ENCODE measurements around the gene DNM3. TPM values are rescaled to one million over a fixed set of nuclear protein-coding genes. Genes with fewer than 3 reads are reported as not detected.

Gene DNM3
- polyA plus RNA-seq, 4 donors: 0.67 to 1.2 (median 0.99) TPM; not detected in 1

- H3K27ac ChIP-seq (ENCODE audit: low read depth in 1 of 3, low read length in 2 of 3): no peak overlapping the region
- no peak for DNase-seq
- H3K4me3 ChIP-seq (ENCODE audit: low read depth in 1 of 3, low read length in 3 of 3): no peak overlapping the region
- no peak for FAIRE-seq
- H3K4me1 ChIP-seq (ENCODE audit: control insufficient read depth in 3 of 3, insufficient read depth in 2 of 3, low read depth in 1 of 3, low read length in 2 of 3): no peaks in the 10 kb centered on the region
- 89 to 95% (median 90%) methylated on average over 11 of the region's 11 CpGs for WGBS, 3 donors
- H3K36me3 ChIP-seq (ENCODE audit: control insufficient read depth in 3 of 3, insufficient read depth in 2 of 3, low read depth in 1 of 3, low read length in 3 of 3): no peaks in the 10 kb centered on the region
- peaks cover 1 to 15% of the 10 kb centered on the region in 2 donors for H3K9me3 ChIP-seq (ENCODE audit: control insufficient read depth in 2 of 2, insufficient read depth in 1 of 2, low read depth in 1 of 2, low read length in 1 of 2)
- no peaks in the 10 kb centered on the region for H3K27me3 ChIP-seq (ENCODE audit: control insufficient read depth in 3 of 3, insufficient read depth in 3 of 3, low read length in 3 of 3)
Observed at GRCh38 chr1:171828794-171829193, 12.5 kb upstream of the DNM3 start.

GRCh38 chr1:171833091-171833825 lies 8.0 kb upstream of the DNM3 start:
- Histone ChIP-seq H3K27ac (ENCODE audit: low read depth in 1 of 3, low read length in 2 of 3) (no peak overlapping the region), H3K4me3 (ENCODE audit: low read depth in 1 of 3, low read length in 3 of 3) (no peak overlapping the region), H3K27me3 (ENCODE audit: control insufficient read depth in 3 of 3, insufficient read depth in 3 of 3, low read length in 3 of 3) (no peaks in the 10 kb centered on the region), H3K36me3 (ENCODE audit: control insufficient read depth in 3 of 3, insufficient read depth in 2 of 3, low read depth in 1 of 3, low read length in 3 of 3) (no peaks in the 10 kb centered on the region), H3K9me3 (ENCODE audit: control insufficient read depth in 2 of 2, insufficient read depth in 1 of 2, low read depth in 1 of 2, low read length in 1 of 2) (no peaks in the 10 kb centered on the region), H3K4me1 (ENCODE audit: control insufficient read depth in 3 of 3, insufficient read depth in 2 of 3, low read depth in 1 of 3, low read length in 2 of 3) (no peaks in the 10 kb centered on the region)
- 63 to 90% (median 84%) methylated on average over 4 of the region's 4 CpGs for WGBS, 3 donors
- DNase-seq (no peak), FAIRE-seq (no peak)

GRCh38 chr1:171834821-171835220 lies 6.5 kb upstream of the DNM3 start:
- Histone ChIP-seq H3K9me3 (ENCODE audit: control insufficient read depth in 2 of 2, insufficient read depth in 1 of 2, low read depth in 1 of 2, low read length in 1 of 2) (no peaks in the 10 kb centered on the region), H3K4me3 (ENCODE audit: low read depth in 1 of 3, low read length in 3 of 3) (no peak overlapping the region), H3K36me3 (ENCODE audit: control insufficient read depth in 3 of 3, insufficient read depth in 2 of 3, low read depth in 1 of 3, low read length in 3 of 3) (no peaks in the 10 kb centered on the region), H3K4me1 (ENCODE audit: control insufficient read depth in 3 of 3, insufficient read depth in 2 of 3, low read depth in 1 of 3, low read length in 2 of 3) (no peaks in the 10 kb centered on the region), H3K27ac (ENCODE audit: low read depth in 1 of 3, low read length in 2 of 3) (no peak overlapping the region), H3K27me3 (ENCODE audit: control insufficient read depth in 3 of 3, insufficient read depth in 3 of 3, low read length in 3 of 3) (peaks cover 0 to 5% (median 0%) of the 10 kb centered on the region in 3 donors)
- DNase-seq (no peak), FAIRE-seq (no peak)
- WGBS, 3 donors: 83 to 94% (median 86%) methylated on average over 2 of the region's 2 CpGs

- DNase-seq: no peak
- no peaks in the 10 kb centered on the region for H3K4me1 ChIP-seq (ENCODE audit: control insufficient read depth in 3 of 3, insufficient read depth in 2 of 3, low read depth in 1 of 3, low read length in 2 of 3)
- H3K36me3 ChIP-seq (ENCODE audit: control insufficient read depth in 3 of 3, insufficient read depth in 2 of 3, low read depth in 1 of 3, low read length in 3 of 3): no peaks in the 10 kb centered on the region
- H3K27ac ChIP-seq (ENCODE audit: low read depth in 1 of 3, low read length in 2 of 3): no peak overlapping the region
- no peak for FAIRE-seq
- H3K4me3 ChIP-seq (ENCODE audit: low read depth in 1 of 3, low read length in 3 of 3): no peak overlapping the region
- H3K27me3 ChIP-seq (ENCODE audit: control insufficient read depth in 3 of 3, insufficient read depth in 3 of 3, low read length in 3 of 3): peaks cover 0 to 11% (median 0%) of the 10 kb centered on the region in 3 donors
- peaks cover 0 to 6% of the 10 kb centered on the region in 2 donors for H3K9me3 ChIP-seq (ENCODE audit: control insufficient read depth in 2 of 2, insufficient read depth in 1 of 2, low read depth in 1 of 2, low read length in 1 of 2)
Observed at GRCh38 chr1:171835891-171836290, 5.4 kb upstream of the DNM3 start.

GRCh38 chr1:171841931-171842761 lies 848 bp downstream of the DNM3 start:
- peaks cover 0 to 31% (median 0%) of the 10 kb centered on the region in 3 donors for H3K27me3 ChIP-seq (ENCODE audit: control insufficient read depth in 3 of 3, insufficient read depth in 3 of 3, low read length in 3 of 3)
- H3K4me1 ChIP-seq (ENCODE audit: control insufficient read depth in 3 of 3, insufficient read depth in 2 of 3, low read depth in 1 of 3, low read length in 2 of 3): peaks cover 0 to 3% (median 0%) of the 10 kb centered on the region in 3 donors
- peak overlapping the region; percentile 60 to 81 (median 62) for H3K4me3 ChIP-seq (ENCODE audit: low read depth in 1 of 3, low read length in 3 of 3)
- no peak for FAIRE-seq
- 3 to 6% (median 3%) methylated on average over 30 to 40 of the region's 40 CpGs for whole genome bisulfite sequencing, 3 donors
- H3K9me3 ChIP-seq (ENCODE audit: control insufficient read depth in 2 of 2, insufficient read depth in 1 of 2, low read depth in 1 of 2, low read length in 1 of 2): peaks cover 0 to 8% of the 10 kb centered on the region in 2 donors
- H3K36me3 ChIP-seq (ENCODE audit: control insufficient read depth in 3 of 3, insufficient read depth in 2 of 3, low read depth in 1 of 3, low read length in 3 of 3): no peaks in the 10 kb centered on the region
- peak; percentile 2 to 25 for DNase-seq
- H3K27ac ChIP-seq (ENCODE audit: low read depth in 1 of 3, low read length in 2 of 3): no peak overlapping the region

- 71 to 89% (median 89%) methylated on average over 2 of the region's 2 CpGs for WGBS, 3 donors
- H3K36me3 ChIP-seq (ENCODE audit: control insufficient read depth in 3 of 3, insufficient read depth in 2 of 3, low read depth in 1 of 3, low read length in 3 of 3): no peaks in the 10 kb centered on the region
- H3K9me3 ChIP-seq (ENCODE audit: control insufficient read depth in 2 of 2, insufficient read depth in 1 of 2, low read depth in 1 of 2, low read length in 1 of 2): peaks cover 0 to 8% of the 10 kb centered on the region in 2 donors
- H3K27ac ChIP-seq (ENCODE audit: low read depth in 1 of 3, low read length in 2 of 3): no peak overlapping the region
- peaks cover 0 to 3% (median 0%) of the 10 kb centered on the region in 3 donors for H3K4me1 ChIP-seq (ENCODE audit: control insufficient read depth in 3 of 3, insufficient read depth in 2 of 3, low read depth in 1 of 3, low read length in 2 of 3)
- no peak for DNase-seq
- no peak for FAIRE-seq
- peaks cover 0 to 31% (median 0%) of the 10 kb centered on the region in 3 donors for H3K27me3 ChIP-seq (ENCODE audit: control insufficient read depth in 3 of 3, insufficient read depth in 3 of 3, low read length in 3 of 3)
- no peak overlapping the region for H3K4me3 ChIP-seq (ENCODE audit: low read depth in 1 of 3, low read length in 3 of 3)
Observed at GRCh38 chr1:171844381-171844780, 3.1 kb downstream of the DNM3 start.

GRCh38 chr1:171845998-171846397 lies 4.7 kb downstream of the DNM3 start:
- FAIRE-seq: no peak
- no peaks in the 10 kb centered on the region for H3K36me3 ChIP-seq (ENCODE audit: control insufficient read depth in 3 of 3, insufficient read depth in 2 of 3, low read depth in 1 of 3, low read length in 3 of 3)
- DNase-seq: no peak

GRCh38 chr1:171849245-171849898 lies 8.1 kb downstream of the DNM3 start:
- no peak for FAIRE-seq
- 63 to 69% (median 68%) methylated on average over 5 of the region's 5 CpGs for WGBS, 3 donors
- H3K36me3 ChIP-seq (ENCODE audit: control insufficient read depth in 3 of 3, insufficient read depth in 2 of 3, low read depth in 1 of 3, low read length in 3 of 3): no peaks in the 10 kb centered on the region
- H3K4me1 ChIP-seq (ENCODE audit: control insufficient read depth in 3 of 3, insufficient read depth in 2 of 3, low read depth in 1 of 3, low read length in 2 of 3): no peaks in the 10 kb centered on the region
- no peaks in the 10 kb centered on the region for H3K27me3 ChIP-seq (ENCODE audit: control insufficient read depth in 3 of 3, insufficient read depth in 3 of 3, low read length in 3 of 3)
- H3K4me3 ChIP-seq (ENCODE audit: low read depth in 1 of 3, low read length in 3 of 3): no peak overlapping the region
- DNase-seq: no peak
- no peak overlapping the region for H3K27ac ChIP-seq (ENCODE audit: low read depth in 1 of 3, low read length in 2 of 3)
- H3K9me3 ChIP-seq (ENCODE audit: control insufficient read depth in 2 of 2, insufficient read depth in 1 of 2, low read depth in 1 of 2, low read length in 1 of 2): no peaks in the 10 kb centered on the region

More at GRCh38 chr1:171845998-171846397, 4.7 kb downstream of the DNM3 start:
- no peak overlapping the region for H3K4me3 ChIP-seq (ENCODE audit: low read depth in 1 of 3, low read length in 3 of 3)
- H3K27ac ChIP-seq (ENCODE audit: low read depth in 1 of 3, low read length in 2 of 3): no peak overlapping the region
- peaks cover 0 to 19% (median 0%) of the 10 kb centered on the region in 3 donors for H3K27me3 ChIP-seq (ENCODE audit: control insufficient read depth in 3 of 3, insufficient read depth in 3 of 3, low read length in 3 of 3)
- H3K9me3 ChIP-seq (ENCODE audit: control insufficient read depth in 2 of 2, insufficient read depth in 1 of 2, low read depth in 1 of 2, low read length in 1 of 2): peaks cover 0 to 2% of the 10 kb centered on the region in 2 donors
- H3K4me1 ChIP-seq (ENCODE audit: control insufficient read depth in 3 of 3, insufficient read depth in 2 of 3, low read depth in 1 of 3, low read length in 2 of 3): peaks cover 0 to 3% (median 0%) of the 10 kb centered on the region in 3 donors
